ENCODE results near the gene APOC1.
"Not testable (repeated sequence)": the region's sequence is repeated elsewhere in the genome, so short reads cannot be mapped to it uniquely, and the experiment has no call there.

The APOC1 gene

DNA sequence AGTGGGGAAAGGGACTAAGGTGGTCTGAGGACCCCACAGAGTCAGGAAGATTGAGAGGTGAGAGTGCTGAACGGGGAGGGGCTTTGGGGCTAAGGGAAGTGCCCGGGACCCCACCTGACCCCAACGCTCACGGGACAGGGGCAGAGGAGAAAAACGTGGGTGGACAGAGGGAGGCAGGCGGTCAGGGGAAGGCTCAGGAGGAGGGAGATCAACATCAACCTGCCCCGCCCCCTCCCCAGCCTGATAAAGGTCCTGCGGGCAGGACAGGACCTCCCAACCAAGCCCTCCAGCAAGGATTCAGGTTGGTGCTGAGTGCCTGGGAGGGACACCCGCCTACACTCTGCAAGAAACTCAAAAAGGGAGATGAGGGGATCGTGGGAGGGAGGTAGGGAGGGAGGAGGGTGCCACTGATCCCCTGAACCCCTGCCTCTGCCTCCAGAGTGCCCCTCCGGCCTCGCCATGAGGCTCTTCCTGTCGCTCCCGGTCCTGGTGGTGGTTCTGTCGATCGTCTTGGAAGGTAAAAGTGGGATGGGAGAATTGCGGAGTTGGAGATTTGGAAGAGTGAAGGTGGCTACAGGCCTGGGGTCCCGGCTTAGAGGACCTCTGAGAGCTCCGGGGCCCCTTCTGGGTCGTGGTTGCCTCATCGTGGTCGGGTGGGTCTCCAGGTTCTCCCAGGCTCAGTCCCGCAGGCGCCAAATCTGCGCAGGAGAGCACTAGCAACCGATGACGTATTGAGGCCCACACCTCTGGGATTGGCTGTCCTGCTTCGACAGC, at the start of gene APOC1:
Gene APOC1, plus strand, starts transcription at position 176 of the 774 bp plus-strand sequence. Its CDS starts 284 bp downstream, at position 460.
- DNase-seq (ENCODE audit: extremely low read depth in 1 of 2, low read depth in 1 of 2) = peak; percentile 32 to 49

DNA sequence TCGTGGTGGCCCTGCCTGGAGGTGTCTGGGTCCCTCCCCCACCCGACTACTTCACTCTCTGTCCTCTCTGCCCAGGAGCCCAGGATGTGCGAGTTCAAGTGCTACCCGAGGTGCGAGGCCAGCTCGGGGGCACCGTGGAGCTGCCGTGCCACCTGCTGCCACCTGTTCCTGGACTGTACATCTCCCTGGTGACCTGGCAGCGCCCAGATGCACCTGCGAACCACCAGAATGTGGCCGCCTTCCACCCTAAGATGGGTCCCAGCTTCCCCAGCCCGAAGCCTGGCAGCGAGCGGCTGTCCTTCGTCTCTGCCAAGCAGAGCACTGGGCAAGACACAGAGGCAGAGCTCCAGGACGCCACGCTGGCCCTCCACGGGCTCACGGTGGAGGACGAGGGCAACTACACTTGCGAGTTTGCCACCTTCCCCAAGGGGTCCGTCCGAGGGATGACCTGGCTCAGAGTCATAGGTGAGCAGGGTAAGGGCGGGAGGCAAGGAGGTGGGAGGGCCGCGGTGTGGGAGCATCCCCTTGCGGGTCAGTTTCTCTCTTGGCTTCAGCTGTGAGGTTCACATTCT, 49.1 kb upstream of the APOC1 start:
- no peak for DNase-seq (ENCODE audit: extremely low read depth in 1 of 2, low read depth in 1 of 2)

DNA sequence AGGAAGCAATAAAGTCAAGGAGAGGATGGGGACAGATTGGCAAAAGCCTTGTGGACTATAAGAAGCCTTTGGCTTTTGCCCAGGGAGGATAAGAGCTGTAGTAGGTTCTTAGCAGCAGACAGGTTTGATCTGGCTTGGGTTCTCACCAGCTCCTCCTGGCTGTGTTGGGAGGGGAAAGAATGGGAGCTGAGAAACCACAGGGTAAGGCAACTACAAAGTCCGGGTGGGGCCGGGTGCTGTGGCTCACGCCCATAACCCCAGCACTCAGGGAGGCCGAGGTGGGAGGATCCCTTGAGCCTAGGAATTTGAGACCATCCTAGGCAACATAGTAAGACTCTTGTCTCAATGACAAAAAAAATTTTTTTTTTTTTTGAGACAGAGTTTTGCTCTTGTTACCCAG, 47.7 kb upstream of the APOC1 start:
- DNase-seq (ENCODE audit: extremely low read depth in 1 of 2, low read depth in 1 of 2) = no peak

DNA sequence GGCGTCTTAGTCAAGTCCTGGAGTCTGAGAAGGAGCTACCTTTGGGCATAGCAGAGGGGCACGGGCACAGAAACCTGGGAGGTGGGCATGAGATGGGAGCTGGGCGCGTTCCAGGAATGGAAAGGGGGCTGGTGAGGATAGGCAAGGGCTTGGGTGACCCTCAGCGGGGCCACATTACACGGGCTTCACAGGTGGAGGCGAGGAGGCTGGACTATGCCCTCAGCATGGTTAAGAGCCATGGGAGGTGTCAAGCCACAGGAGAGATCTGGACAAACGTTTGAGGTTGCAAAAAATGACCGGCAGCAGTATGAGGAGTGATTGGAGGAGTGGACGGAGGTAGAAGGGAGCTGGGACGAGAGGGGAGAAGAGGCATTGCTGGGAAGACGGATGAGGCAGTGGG, 46.8 kb upstream of the APOC1 start:
- no peak for DNase-seq (ENCODE audit: extremely low read depth in 1 of 2, low read depth in 1 of 2)

DNA sequence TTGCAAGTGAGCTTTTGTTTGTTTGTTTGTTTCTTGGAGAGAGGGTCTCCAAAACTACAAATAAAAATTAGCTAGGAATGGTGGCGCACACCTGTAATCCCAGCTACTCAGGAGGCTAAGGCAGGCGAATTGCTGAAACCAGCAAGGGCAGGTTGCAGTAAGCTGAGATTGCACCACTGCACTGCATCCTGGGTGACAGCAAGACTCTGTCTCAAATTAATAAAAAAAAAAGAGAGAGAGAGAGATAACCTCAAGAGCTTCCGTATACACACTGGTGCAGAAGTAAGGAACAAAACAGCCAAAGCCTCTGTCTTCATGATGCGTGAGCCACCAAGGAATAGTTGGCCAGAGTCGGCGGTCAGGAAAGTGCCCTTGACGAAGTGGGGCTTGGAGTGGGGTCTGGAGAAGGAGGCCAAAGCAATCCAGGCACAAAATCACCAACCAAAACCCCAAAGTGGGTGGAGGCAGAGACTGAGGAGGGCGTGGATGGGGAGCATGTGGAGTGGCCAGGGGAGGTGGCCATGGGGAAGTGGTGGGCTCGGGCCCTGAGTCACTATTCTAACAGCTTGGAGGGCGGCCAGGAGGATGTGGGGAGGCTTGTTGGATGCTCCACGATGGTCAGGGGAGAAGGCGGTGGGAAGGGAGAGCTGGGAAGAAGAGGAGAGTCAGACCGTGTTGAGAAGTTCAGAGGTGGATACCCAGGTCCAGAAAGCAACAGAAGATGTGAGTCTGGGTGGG, 44.5 kb upstream of the APOC1 start:
- DNase-seq (ENCODE audit: extremely low read depth in 1 of 2, low read depth in 1 of 2) = no peak

DNA sequence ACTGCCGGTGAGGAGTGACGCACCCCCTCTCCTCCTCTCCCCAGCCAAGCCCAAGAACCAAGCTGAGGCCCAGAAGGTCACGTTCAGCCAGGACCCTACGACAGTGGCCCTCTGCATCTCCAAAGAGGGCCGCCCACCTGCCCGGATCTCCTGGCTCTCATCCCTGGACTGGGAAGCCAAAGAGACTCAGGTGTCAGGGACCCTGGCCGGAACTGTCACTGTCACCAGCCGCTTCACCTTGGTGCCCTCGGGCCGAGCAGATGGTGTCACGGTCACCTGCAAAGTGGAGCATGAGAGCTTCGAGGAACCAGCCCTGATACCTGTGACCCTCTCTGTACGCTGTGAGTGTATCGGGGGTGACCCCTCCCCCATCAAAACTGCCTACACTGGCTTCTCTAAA, 42.6 kb upstream of the APOC1 start:
- no peak for DNase-seq (ENCODE audit: extremely low read depth in 1 of 2, low read depth in 1 of 2)

DNA sequence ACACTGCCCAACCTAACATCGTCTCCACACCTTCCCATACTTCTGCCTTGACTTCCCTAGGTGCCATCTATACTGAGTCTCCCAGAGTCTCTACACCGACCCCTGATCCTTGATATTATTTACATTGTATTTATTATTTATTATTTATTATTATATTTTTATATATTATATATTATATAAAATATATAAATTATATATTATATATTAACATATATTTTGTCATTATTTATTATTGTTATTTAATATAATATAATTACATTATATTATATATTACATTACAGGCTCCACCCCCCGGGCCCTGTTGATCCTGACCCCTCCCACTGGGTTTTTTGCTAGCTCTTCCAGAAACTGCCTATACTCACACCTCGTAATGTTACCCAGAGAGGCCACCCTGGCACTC, 41.7 kb upstream of the APOC1 start:
- DNase-seq (ENCODE audit: extremely low read depth in 1 of 2, low read depth in 1 of 2) = no peak

DNA sequence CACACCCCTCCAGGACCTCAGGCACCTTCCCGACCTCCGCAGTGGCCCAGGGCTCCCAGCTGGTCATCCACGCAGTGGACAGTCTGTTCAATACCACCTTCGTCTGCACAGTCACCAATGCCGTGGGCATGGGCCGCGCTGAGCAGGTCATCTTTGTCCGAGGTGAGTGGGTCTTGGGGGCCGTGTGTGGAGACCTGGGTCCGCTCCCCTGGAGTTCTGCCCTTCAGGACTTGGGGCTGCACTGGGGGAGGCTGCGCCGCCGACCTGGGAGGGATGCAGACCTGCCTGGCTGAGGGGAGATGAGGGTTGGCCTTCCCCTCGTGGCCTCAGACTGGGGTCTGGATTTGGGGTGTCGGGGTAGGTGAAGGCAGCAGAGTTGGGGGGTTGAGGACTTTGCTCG, 40.1 kb upstream of the APOC1 start:
- no peak for DNase-seq (ENCODE audit: extremely low read depth in 1 of 2, low read depth in 1 of 2)

DNA sequence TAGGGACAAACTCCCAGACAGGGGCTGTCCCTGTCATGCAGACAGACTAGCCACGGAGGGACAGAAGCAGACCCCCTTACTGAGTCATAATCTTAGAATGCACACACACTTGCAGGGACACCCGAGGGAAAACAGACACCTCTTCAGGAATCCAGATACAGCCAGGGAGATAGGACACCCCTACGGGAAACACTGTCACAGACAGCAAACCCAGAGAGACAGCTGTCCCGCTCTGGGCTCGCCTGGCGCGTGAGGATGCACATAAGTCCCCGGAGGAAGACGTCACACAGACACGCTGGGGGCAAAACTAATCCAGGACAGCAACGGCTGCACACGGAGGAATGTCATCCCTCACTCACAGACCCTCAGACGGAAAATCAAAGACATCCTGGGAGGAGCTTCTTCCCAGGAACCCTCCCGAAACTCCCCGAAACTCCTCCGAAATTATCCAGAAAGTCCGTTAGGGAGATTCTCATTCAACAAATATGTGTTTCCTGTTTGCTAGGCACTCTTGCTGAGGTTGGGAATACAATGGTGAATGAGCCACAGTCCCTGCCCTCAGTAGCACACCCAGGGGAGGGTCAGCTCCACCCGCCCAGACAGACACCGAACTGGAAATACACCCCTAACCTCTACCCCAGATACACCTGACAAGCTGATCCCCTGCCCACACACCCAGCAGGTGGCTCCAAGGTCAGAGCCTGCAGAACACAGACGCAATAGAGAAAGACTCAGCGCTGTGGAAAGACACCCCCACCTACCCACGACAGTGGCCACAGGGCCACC, 38.5 kb upstream of the APOC1 start:
- no peak for DNase-seq (ENCODE audit: extremely low read depth in 1 of 2, low read depth in 1 of 2)

DNA sequence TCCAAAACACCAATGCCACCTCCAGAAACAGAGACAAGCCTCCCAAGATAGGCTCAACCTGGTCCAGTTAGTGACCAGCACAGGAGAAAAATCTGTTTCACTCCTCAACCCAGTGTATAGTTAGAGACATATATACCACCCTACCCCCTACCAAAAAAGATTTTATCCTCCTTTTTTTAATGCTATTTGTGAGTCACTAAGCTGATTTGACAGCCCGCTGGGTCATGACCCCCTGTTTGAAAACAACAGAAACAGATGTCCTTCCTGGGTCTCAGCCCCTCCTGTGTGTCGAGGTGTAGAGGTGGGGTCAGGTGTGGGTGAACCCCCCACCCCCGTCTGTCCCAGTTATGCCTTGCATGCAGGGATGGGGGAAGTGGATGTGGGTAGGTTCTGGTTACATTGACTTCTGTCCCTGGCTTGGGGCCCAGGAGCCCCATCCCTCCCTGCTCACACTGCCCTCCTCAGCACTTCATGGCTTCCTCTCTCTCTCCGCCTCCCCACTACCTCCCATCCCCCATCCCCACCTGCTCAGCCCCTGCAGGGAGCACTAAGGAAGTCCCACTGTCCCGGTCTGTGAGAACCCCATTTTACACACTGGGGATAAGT, 37.4 kb upstream of the APOC1 start:
- DNase-seq (ENCODE audit: extremely low read depth in 1 of 2, low read depth in 1 of 2) = no peak

DNA sequence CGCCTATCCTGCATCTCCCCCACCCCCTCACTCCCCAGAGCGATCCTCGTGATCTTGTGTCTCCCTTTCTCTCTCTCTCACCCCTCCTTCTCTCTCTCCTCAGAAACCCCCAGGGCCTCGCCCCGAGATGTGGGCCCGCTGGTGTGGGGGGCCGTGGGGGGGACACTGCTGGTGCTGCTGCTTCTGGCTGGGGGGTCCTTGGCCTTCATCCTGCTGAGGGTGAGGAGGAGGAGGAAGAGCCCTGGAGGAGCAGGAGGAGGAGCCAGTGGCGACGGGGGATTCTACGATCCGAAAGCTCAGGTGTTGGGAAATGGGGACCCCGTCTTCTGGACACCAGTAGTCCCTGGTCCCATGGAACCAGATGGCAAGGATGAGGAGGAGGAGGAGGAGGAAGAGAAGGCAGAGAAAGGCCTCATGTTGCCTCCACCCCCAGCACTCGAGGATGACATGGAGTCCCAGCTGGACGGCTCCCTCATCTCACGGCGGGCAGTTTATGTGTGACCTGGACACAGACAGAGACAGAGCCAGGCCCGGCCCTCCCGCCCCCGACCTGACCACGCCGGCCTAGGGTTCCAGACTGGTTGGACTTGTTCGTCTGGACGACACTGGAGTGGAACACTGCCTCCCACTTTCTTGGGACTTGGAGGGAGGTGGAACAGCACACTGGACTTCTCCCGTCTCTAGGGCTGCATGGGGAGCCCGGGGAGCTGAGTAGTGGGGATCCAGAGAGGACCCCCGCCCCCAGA, 36.1 kb upstream of the APOC1 start:
- DNase-seq (ENCODE audit: extremely low read depth in 1 of 2, low read depth in 1 of 2) = no peak

DNA sequence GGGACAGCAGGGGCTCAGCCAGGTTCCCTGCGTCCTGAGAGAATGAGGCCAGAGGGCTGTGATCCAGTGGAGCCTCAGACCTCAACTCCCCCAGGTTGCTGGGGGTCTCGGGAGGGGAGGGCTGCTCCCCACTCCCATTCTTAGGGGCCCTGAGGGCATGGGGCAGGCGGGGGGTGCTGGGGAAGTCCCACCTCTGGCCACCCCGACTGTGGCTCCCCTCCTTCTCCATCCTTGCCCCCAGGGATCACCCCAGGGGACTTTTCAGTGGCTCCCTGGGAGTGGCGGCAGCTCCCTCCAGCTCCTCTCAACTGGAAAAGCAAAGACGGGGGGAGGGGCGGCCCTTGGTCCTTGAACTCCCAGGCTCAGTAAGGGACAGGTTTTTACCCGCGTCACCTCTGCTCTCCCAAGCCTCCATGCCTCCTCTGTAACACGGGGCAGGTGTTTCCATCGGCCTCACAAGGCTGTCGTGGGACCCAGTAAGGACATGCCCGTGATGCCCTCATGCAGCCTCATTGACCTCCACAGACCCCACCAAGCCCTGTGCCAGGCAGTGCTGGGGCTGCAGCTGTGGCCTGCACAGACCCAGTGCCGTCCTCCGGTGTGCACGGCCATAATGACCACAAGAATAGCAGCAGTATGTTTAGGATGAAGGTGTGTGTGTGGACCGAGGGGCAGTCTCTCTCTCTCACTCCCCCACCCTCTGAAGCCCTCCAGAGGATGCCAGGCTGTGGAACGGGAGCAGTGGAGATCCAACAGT, 34.9 kb upstream of the APOC1 start:
- no peak for DNase-seq (ENCODE audit: extremely low read depth in 1 of 2, low read depth in 1 of 2)

DNA sequence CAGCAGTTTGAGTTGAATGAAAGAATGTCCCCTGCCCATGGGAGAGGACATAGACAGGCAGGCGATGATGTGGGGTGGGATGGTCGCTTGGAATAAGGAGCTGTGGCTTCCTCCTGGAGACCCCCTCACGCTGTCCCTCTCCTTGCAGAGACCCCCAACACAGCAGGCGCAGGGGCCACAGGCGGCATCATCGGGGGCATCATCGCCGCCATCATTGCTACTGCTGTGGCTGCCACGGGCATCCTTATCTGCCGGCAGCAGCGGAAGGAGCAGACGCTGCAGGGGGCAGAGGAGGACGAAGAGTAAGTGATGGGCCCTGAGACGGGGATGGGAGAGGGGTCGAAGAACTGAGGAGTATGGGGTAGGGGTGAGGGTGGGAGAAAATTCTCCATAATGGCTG, 32.3 kb upstream of the APOC1 start:
- no peak for DNase-seq (ENCODE audit: extremely low read depth in 1 of 2, low read depth in 1 of 2)

DNA sequence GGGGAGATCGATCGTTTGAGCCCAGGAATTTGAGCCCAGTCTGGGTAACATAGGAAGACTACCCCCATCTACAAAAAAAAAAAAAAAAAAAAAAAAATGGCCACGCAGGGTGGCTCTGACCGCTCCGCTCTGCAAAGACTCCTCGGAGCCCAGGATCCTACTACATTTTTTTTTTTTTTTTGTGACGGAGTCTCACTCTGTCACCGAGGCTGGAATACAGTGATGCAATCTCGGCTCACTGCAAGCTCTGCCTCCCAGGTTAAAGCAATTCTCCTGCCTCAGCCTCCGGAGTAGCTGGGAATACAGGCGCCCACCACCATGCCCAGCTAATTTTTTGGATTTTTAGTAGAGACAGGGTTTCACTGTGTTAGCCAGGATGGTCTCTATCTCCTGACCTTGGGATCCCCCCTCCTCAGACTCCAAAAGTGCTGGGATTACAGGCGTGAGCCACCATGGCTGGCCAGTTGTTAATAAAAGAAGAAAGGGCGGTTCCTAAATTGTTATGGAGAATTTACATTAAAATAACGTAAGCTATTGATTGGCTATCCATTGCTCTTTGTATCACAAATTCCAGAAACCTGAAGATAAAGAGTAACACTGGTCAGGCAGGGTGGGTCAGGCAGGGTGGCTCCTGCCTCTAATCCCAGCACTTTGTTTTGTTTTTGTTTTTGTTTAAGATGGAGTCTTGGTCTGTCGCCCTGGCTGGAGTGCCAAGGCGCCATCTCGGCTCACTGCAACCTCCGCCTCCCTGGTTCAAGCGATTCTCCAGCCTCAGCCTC, 31.6 kb upstream of the APOC1 start:
- DNase-seq (ENCODE audit: extremely low read depth in 1 of 2, low read depth in 1 of 2) = not testable (repeated sequence)

DNA sequence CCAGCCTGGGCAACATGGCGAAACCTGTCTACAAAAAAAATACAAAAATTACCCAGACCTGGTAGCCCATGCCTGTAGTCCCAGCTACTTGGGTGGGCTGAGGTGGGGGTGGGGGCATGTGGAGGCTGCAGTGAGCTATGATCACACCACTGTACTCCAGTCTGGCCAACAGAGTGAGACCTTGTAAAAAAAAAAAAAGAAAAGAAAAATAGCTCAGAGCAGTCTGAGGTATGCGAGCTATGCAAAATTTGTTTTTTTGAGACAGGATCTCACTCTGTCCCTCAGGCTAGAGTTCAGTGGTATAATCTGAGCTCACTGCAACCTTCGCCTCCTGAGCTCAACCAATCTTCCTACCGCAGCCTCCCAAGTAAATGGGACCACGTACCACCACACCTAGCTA, 30.5 kb upstream of the APOC1 start:
- DNase-seq (ENCODE audit: extremely low read depth in 1 of 2, low read depth in 1 of 2) = no peak

DNA sequence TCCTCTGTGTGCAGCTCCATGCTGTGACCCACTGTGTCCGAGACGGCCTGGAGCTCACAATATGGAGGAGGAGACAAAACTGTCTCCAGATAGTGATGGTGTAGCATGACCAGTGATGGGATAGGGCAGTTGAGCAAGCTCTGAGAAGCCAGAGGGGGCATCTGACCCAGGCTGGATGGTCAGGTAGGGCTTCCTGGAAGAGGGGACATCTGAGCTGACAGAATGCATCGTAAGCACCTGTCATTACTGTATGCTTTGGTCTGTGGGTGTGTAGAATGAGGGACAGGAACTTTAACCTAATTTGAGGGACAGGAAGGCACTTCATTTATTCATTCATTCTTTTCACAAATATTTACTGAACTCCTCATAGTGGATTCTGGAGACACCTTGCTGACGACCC, 29.8 kb upstream of the APOC1 start:
- no peak for DNase-seq (ENCODE audit: extremely low read depth in 1 of 2, low read depth in 1 of 2)

DNA sequence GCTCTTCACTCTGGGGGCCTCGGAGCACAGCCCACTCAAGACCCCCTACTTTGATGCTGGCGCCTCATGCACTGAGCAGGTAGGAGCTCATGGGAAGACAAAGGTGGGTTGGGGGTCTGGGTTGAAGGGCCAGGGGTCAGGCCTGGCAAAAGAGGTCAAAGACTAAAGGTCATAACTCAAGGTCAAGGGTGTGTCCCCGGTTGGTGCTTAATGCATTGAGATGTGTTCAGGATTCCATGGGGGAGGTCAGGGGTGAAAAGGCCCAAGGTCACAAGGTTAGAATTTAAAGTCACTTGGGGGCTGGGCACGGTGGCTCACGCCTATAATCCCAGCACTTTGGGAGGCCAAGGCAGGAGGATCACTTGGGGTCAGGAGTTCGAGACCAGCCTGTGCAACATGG, 28.3 kb upstream of the APOC1 start:
- no peak for DNase-seq (ENCODE audit: extremely low read depth in 1 of 2, low read depth in 1 of 2)

DNA sequence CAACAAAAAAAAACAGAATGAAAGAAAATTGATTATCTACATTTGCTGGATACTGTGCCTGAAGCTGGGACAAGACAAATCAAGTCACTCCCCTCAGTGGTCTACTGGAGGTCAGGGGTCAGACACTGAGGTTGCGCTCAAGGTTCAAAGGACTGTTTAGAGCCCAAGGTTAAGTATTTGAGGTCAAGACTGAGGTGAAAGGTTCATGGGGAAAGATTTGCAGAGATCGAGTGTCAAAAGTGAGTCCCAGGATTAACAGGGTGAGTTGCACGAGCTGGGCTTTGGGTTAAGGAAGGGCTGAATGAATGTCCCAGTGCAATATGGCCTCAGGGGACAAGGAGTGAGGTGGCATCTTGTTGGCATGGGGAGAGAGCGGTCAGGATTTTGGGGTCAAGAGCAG, 26.8 kb upstream of the APOC1 start:
- DNase-seq (ENCODE audit: extremely low read depth in 1 of 2, low read depth in 1 of 2) = no peak

DNA sequence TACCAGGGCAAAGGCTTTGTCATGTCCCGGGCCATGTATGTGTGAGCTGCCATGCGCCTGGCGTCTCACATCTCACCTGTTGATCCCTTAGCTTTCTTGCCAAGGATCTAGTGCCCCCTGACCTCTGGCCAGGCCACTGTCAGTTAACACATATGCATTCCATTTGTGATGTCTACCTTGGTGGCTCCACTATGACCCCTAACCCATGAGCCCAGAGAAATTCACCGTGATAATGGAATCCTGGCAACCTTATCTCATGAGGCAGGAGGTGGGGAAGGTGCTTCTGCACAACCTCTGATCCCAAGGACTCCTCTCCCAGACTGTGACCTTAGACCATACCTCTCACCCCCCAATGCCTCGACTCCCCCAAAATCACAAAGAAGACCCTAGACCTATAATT, 26.1 kb upstream of the APOC1 start:
- not testable (repeated sequence) for DNase-seq (ENCODE audit: extremely low read depth in 1 of 2, low read depth in 1 of 2)
